GM12864 (cell line): ENCODE measurements around the gene CGN.

ENCODE experiments used
- DNase-seq: peaks from one replicate; pipeline ENCODE4 v3.0.0-alpha.2; 2011; ENCODE audit warnings: low read depth
- H3K4me3 ChIP-seq: 2 replicates; pipeline ENCODE4 v1.5.1; 2011; ENCODE audit warnings: mild to moderate bottlenecking, low read depth, low read length, control low read depth
- TF ChIP-seq, protein P1 (sequence below): IDR thresholded peaks from 2 replicates; pipeline ENCODE4 v1.5.1; 2011; ENCODE audit warnings: low read depth, mild to moderate bottlenecking, moderate library complexity, low read length, control low read depth, inconsistent platforms; ENCODE audit errors: missing control alignments

The CGN gene

GRCh38 chr1:151563376-151563775, 52.2 kb downstream of the CGN start:
- TF ChIP-seq, protein P1, sequence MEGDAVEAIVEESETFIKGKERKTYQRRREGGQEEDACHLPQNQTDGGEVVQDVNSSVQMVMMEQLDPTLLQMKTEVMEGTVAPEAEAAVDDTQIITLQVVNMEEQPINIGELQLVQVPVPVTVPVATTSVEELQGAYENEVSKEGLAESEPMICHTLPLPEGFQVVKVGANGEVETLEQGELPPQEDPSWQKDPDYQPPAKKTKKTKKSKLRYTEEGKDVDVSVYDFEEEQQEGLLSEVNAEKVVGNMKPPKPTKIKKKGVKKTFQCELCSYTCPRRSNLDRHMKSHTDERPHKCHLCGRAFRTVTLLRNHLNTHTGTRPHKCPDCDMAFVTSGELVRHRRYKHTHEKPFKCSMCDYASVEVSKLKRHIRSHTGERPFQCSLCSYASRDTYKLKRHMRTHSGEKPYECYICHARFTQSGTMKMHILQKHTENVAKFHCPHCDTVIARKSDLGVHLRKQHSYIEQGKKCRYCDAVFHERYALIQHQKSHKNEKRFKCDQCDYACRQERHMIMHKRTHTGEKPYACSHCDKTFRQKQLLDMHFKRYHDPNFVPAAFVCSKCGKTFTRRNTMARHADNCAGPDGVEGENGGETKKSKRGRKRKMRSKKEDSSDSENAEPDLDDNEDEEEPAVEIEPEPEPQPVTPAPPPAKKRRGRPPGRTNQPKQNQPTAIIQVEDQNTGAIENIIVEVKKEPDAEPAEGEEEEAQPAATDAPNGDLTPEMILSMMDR: no peak
- no peak overlapping the region for H3K4me3 ChIP-seq
- DNase-seq: no peak

GRCh38 chr1:151565502-151566189, 54.5 kb downstream of the CGN start:
- no peak for DNase-seq
- TF ChIP-seq, protein P1: no peak
- no peak overlapping the region for H3K4me3 ChIP-seq

GRCh38 chr1:151568626-151569088, 57.5 kb downstream of the CGN start:
- TF ChIP-seq, protein P1: no peak
- DNase-seq: no peak
- H3K4me3 ChIP-seq: no peak overlapping the region

GRCh38 chr1:151570819-151571218, 59.6 kb downstream of the CGN start:
- DNase-seq: no peak

DNA sequence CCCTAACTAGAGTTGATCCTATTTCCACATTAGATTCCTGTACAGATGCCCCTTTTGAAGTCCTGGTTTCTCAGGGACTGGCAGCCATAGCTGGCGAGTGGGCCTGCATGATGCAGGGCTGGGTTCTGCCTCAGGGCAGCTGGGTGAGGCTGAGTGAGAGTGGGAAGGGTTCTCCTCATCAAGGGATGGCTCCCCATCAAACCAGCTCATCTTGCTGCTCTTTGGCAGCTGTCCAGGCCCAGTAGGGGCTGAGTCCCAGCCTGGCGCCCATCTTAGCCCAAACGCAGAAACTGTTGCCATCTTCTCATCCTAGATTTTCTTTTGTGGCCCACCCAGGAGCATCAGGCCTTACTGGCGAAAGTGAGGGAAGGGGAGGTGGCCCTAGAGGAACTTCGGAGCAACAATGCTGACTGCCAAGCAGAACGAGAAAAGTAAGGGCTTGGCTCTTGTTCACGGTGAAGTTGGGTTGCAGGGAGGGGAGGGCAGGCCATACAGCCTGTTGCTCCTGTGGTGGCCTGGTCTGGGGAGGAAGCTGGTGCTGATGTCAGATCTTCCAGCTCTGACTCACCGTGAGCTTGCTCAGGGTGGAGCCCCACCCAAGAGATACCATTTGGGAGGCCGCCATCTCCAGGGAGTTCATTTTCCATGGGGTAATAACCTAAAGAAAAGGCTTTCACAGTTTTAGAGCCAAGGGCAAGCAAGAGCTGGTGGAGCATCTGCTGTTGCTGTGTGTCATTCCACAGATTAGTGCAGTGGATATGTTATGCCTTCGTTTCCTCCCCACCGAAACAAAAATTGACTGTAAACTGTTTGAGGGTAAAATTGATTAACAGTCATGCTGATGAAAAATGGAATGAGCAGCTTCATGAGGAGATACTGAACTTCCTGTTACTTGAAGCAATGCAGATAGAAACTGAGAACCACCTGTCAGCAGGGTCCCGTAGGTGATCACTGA, 63.7 kb downstream of the CGN start:
- TF ChIP-seq, protein P1: no peak
- DNase-seq: no peak
- H3K4me3 ChIP-seq: no peak overlapping the region

More at GRCh38 chr1:151570819-151571218, 59.6 kb downstream of the CGN start:
- H3K4me3 ChIP-seq: no peak overlapping the region
- TF ChIP-seq, protein P1: no peak

DNA sequence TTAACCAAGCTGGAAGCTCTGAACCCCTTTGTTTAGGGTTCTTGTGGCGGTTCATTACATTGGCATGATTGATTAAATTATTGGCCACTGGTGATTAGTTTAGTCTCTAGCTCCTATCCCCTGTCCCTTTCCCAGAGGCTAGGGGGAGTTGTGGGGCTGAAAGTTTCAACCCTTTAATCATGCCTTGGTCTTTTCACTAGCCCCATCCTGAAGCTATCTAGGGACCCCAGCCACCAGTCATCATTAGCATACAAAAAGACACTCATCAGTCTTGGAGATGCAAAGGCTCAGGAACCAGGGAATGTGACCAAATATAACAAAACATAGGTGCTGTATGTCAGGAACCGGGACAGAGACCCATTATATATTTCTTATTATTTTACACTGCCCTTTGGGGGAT, 66.0 kb downstream of the CGN start:
- H3K4me3 ChIP-seq: no peak overlapping the region
- no peak for DNase-seq
- TF ChIP-seq, protein P1: no peak
